Tibial nerve (tissue), 4 donors: ENCODE measurements around the gene STK38L. TPM values are rescaled to one million over a fixed set of nuclear protein-coding genes. Genes with fewer than 3 reads are reported as not detected.

Source experiments
- DNase-seq, 2 donors: peaks; one replicate each; pipeline ENCODE4 v3.0.0-alpha.2; 2019; ENCODE audit warnings: low spot score in 2 of 2
- H3K27ac ChIP-seq, 4 donors: fragments of 200-600 bp; sonication (generic) in 3 of 4; one replicate each; pipeline ENCODE4 v1.5.1; 2017 to 2019; ENCODE audit warnings: mild to moderate bottlenecking in 1 of 4
- H3K27me3 ChIP-seq, 2 donors: fragments of 200-600 bp; sonication (generic) in 1 of 2; one replicate each; pipeline versions ENCODE4 v1.5.1 to v1.6.0; 2017 to 2019
- H3K36me3 ChIP-seq, 3 donors: fragments of 200-600 bp; sonication (generic); one replicate each; pipeline ENCODE4 v1.5.1; 2018 to 2019
- H3K4me1 ChIP-seq, 4 donors: fragments of 200-600 bp; sonication (generic) in 3 of 4; one replicate each; pipeline ENCODE4 v1.5.1; 2017 to 2019
- H3K4me3 ChIP-seq, 4 donors: fragments of 200-600 bp; sonication (generic) in 3 of 4; one replicate each; pipeline ENCODE4 v1.5.1; 2017 to 2019; ENCODE audit warnings: mild to moderate bottlenecking in 1 of 4, moderate library complexity in 1 of 4
- H3K9me3 ChIP-seq, 4 donors: fragments of 200-600 bp; sonication (generic) in 3 of 4; one replicate each; pipeline ENCODE4 v1.5.1; 2017 to 2019
- CTCF ChIP-seq, 5 experiments: fragments of 200-600 bp in 3 of 5; fragments of 450-650 bp in 2 of 5; sonication (generic) in 3 of 5; IDR thresholded peaks; one replicate each; pipeline ENCODE4 v1.5.1; 2016 to 2019; ENCODE audit warnings: antibody characterized with exemption in 5 of 5, mild to moderate bottlenecking in 3 of 5, moderate library complexity in 2 of 5
- EP300 ChIP-seq, 2 donors: sonication (generic); formaldehyde crosslinking; IDR thresholded peaks; one replicate each; pipeline ENCODE4 v1.6.1; 2017; ENCODE audit warnings: antibody characterized with exemption in 2 of 2, mild to moderate bottlenecking in 1 of 2
- POLR2A ChIP-seq, 2 donors: fragments of 450-650 bp; IDR thresholded peaks; one replicate each; pipeline ENCODE4 v1.6.1; 2017; ENCODE audit warnings: antibody characterized with exemption in 2 of 2, mild to moderate bottlenecking in 2 of 2, moderate library complexity in 2 of 2
- WGBS, 2 donors: methylation state at CpG; one replicate each; pipeline ENCODE4 v1.1.5; 2018; 5-methylcytosine and 5-hydroxymethylcytosine counted together
- total RNA-seq, 4 donors: library from RNA; depleted of rRNA; stranded (reverse); fragments of >200 nt; gene quantifications; one replicate each; pipeline ENCODE4 v1.1.0, GENCODE V29; 2016

Gene STK38L
- total RNA-seq, 4 donors from 2014 or later, result 30.6 to 51.6 (median 40.8) TPM

- no peak overlapping the region for H3K27ac ChIP-seq
- WGBS, 2 donors, result 68 to 74% methylated on average over 4 of the region's 4 CpGs
- DNase-seq, result no peak
- no peaks in the 10 kb centered on the region for H3K9me3 ChIP-seq
- no peak overlapping the region for H3K4me3 ChIP-seq
- no peaks in the 10 kb centered on the region for H3K36me3 ChIP-seq
- H3K27me3 ChIP-seq, result no peaks in the 10 kb centered on the region
- no peak for TF ChIP-seq CTCF (IDR thresholded peaks at IDR 0.05)
- no peak for TF ChIP-seq POLR2A (IDR thresholded peaks at IDR 0.05)
- no peak for TF ChIP-seq EP300 (IDR thresholded peaks at IDR 0.05)
- no peaks in the 10 kb centered on the region for H3K4me1 ChIP-seq
Observed at GRCh38 chr12:27220055-27220987, 23.8 kb upstream of the STK38L start.

DNA sequence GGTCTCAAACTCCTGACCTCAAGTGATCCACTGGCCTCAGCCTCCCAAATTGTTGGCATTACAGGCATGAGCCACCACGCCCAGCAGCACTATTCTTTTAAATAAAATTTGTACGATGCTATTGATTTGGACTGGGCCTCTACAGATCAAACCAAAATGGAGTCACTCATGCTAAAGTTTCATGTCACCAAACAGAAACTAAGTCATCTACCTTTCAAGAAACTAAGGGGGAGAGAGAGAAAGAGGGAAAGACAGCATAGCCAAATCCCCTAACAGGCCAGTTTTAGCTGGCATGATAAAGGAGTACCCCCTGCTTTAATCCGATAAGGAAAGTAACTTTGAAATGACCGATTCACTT is 23.1 kb upstream of the STK38L start:
- 72 to 77% methylated on average over 4 of the region's 4 CpGs for WGBS, 2 donors
- no peak for DNase-seq
- Histone ChIP-seq H3K36me3 (no peaks in the 10 kb centered on the region), H3K4me1 (peaks cover 0 to 1% (median 0%) of the 10 kb centered on the region in 4 donors), H3K27me3 (no peaks in the 10 kb centered on the region), H3K27ac (no peak overlapping the region), H3K4me3 (no peak overlapping the region), H3K9me3 (no peaks in the 10 kb centered on the region)
- TF ChIP-seq CTCF (IDR thresholded peaks at IDR 0.05), result no peak
- no peak for TF ChIP-seq POLR2A (IDR thresholded peaks at IDR 0.05)
- no peak for TF ChIP-seq EP300 (IDR thresholded peaks at IDR 0.05)

GRCh38 chr12:27221625-27222387 is 22.3 kb upstream of the STK38L start:
- H3K9me3 ChIP-seq, result no peaks in the 10 kb centered on the region
- H3K4me1 ChIP-seq, result peaks cover 0 to 10% (median 2%) of the 10 kb centered on the region in 4 donors
- H3K4me3 ChIP-seq, result no peak overlapping the region
- DNase-seq, result peak in 1 of 2 donors; percentile 15
- no peak for TF ChIP-seq EP300 (IDR thresholded peaks at IDR 0.05)
- TF ChIP-seq POLR2A (IDR thresholded peaks at IDR 0.05), result no peak
- no peak for TF ChIP-seq CTCF (IDR thresholded peaks at IDR 0.05)
- no peak overlapping the region for H3K27ac ChIP-seq
- WGBS, 2 donors, result 79 to 82% methylated on average over 7 of the region's 7 CpGs
- no peaks in the 10 kb centered on the region for H3K36me3 ChIP-seq
- H3K27me3 ChIP-seq, result no peaks in the 10 kb centered on the region

DNA sequence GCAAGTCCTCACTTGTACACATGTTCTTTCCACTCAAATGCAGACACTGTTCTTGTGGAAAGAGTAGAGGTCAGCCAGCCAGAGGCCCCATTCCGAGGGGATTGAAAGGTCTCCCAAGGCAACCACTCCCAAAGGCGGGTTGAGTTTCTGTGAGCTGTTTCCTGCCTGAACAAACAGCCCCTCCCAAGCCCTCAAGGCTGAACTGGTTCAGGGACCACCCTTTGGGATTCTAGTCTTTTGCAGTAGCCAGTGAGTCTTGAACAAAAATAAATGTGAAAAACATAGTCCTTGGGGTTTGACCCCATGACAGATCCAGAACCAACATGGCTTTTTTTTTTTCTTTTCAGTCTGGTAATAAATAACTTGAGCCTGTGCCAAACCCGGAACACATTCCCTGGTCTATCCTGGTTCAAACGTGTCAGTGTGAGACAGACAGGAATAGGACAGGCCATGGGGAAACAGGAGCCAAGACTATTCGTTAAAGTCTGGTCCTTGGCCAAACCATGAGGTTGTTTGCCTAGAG is 17.6 kb upstream of the STK38L start:
- Histone ChIP-seq H3K9me3 (no peaks in the 10 kb centered on the region), H3K4me3 (no peak overlapping the region), H3K36me3 (no peaks in the 10 kb centered on the region), H3K4me1 (peaks cover 0 to 10% (median 2%) of the 10 kb centered on the region in 4 donors), H3K27ac (peak overlapping the region in 2 of 4 donors; percentile 56 to 79), H3K27me3 (no peaks in the 10 kb centered on the region)
- 16 to 19% methylated on average over 5 of the region's 5 CpGs for whole genome bisulfite sequencing, 2 donors
- peak in 1 of 2 donors; percentile 30 for DNase-seq
- TF ChIP-seq POLR2A (IDR thresholded peaks at IDR 0.05) (no peak), EP300 (IDR thresholded peaks at IDR 0.05) (no peak), CTCF (IDR thresholded peaks at IDR 0.05) (no peak)
